H1 (cell line): ENCODE data around the gene PEPD.

Experiments
- CHD2 ChIP-seq: IDR thresholded peaks from 2 replicates; pipeline ENCODE4 v1.6.1; 2012; ENCODE audit warnings: low read length, improper control_type of control experiment
- JUN ChIP-seq: IDR thresholded peaks from 2 replicates; pipeline ENCODE4 v1.6.1; 2011; ENCODE audit warnings: low read depth, mild to moderate bottlenecking, improper control_type of control experiment, low read length
- POLR2AphosphoS5 ChIP-seq: IDR thresholded peaks from 2 replicates; pipeline ENCODE4 v1.6.1; 2011; ENCODE audit warnings: low read depth, low read length
- RNF2 ChIP-seq: fragments of 200-900, 300-1000 bp; sonication (generic); IDR thresholded peaks from 2 replicates; pipeline ENCODE4 v1.7.1; 2016; ENCODE audit warnings: borderline replicate concordance, low read depth, mild to moderate bottlenecking, antibody characterized with exemption, low read length; ENCODE audit not compliant: poor library complexity, severe bottlenecking; ENCODE audit errors: missing control alignments
- TF ChIP-seq, protein P1 (sequence below), 3 experiments: IDR thresholded peaks; 1 replicate in 2 of 3; 2 replicates in 1 of 3; pipeline versions ENCODE4 v1.5.1 to v1.6.1; 2011; ENCODE audit warnings: low read length in 3 of 3, mild to moderate bottlenecking in 3 of 3, inconsistent platforms in 2 of 3, low read depth in 1 of 3, moderate library complexity in 1 of 3; ENCODE audit not compliant: insufficient read depth in 1 of 3; ENCODE audit errors: control extremely low read depth in 1 of 3

DNA sequence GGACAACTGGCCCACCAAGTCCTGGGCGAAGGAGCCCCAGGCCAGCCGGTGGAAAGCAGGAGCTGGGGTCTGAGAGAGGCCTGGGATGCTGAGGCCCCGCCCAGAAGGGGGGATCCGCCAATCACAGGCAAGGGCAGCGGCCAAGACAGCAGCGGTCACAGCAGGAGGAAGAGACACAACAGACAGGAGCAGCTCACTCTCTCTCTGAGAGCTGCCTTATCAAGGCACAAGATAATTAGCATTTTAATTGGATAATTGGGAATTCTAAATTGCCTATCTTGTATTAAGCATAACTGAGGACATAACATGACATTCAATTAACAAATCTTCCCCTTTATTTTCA, 101.8 kb downstream of the PEPD start:
- no peak for TF ChIP-seq POLR2AphosphoS5
- TF ChIP-seq RNF2, result no peak
- no peak for TF ChIP-seq JUN
- TF ChIP-seq, protein P1, sequence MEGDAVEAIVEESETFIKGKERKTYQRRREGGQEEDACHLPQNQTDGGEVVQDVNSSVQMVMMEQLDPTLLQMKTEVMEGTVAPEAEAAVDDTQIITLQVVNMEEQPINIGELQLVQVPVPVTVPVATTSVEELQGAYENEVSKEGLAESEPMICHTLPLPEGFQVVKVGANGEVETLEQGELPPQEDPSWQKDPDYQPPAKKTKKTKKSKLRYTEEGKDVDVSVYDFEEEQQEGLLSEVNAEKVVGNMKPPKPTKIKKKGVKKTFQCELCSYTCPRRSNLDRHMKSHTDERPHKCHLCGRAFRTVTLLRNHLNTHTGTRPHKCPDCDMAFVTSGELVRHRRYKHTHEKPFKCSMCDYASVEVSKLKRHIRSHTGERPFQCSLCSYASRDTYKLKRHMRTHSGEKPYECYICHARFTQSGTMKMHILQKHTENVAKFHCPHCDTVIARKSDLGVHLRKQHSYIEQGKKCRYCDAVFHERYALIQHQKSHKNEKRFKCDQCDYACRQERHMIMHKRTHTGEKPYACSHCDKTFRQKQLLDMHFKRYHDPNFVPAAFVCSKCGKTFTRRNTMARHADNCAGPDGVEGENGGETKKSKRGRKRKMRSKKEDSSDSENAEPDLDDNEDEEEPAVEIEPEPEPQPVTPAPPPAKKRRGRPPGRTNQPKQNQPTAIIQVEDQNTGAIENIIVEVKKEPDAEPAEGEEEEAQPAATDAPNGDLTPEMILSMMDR (IDR thresholded peaks at IDR 0.05; ENCODE audit: control extremely low read depth in 1 of 3, insufficient read depth in 1 of 3, low read depth in 1 of 3, low read length in 3 of 3), result no peak
- TF ChIP-seq CHD2, result no peak
